Karpas-422 (cell line): ENCODE measurements around the gene SLC16A4. TPM values are rescaled to one million over a fixed set of nuclear protein-coding genes. Genes with fewer than 3 reads are reported as not detected.

Experiments used
- DNase-seq: peaks from one replicate; pipeline ENCODE4 v3.0.0-alpha.2; 2015
- H2AFZ ChIP-seq: fragments of 200-600 bp; sonication (generic); 2 replicates; pipeline ENCODE4 v1.6.1; 2014; ENCODE audit warnings: antibody characterized with exemption, low read length, mixed read lengths
- H3K27ac ChIP-seq: fragments of 200-600 bp; sonication (generic); 2 replicates; pipeline ENCODE4 v1.5.1; 2014; ENCODE audit warnings: mild to moderate bottlenecking, low read length, moderate library complexity
- H3K27me3 ChIP-seq: fragments of 200-600 bp; sonication (generic); 2 replicates; pipeline ENCODE4 v1.6.1; 2014; ENCODE audit warnings: low read length, mixed read lengths
- H3K36me3 ChIP-seq: fragments of 200-600 bp; sonication (generic); 2 replicates; pipeline ENCODE4 v1.6.1; 2014; ENCODE audit warnings: low read length, mixed read lengths; ENCODE audit not compliant: insufficient read depth
- H3K4me1 ChIP-seq: fragments of 200-600 bp; sonication (generic); 2 replicates; pipeline ENCODE4 v1.6.1; 2014; ENCODE audit warnings: mild to moderate bottlenecking, low read length, mixed read lengths
- H3K4me2 ChIP-seq: fragments of 200-600 bp; sonication (generic); 2 replicates; pipeline ENCODE4 v1.6.1; 2014; ENCODE audit warnings: low read length, low read depth, mild to moderate bottlenecking; ENCODE audit not compliant: poor library complexity, severe bottlenecking
- H3K4me3 ChIP-seq: fragments of 200-600 bp; sonication (generic); 2 replicates; pipeline ENCODE4 v1.5.1; 2014; ENCODE audit warnings: mild to moderate bottlenecking, antibody characterized with exemption, low read length, mixed read lengths
- H3K79me2 ChIP-seq: fragments of 200-600 bp; sonication (generic); 2 replicates; pipeline ENCODE4 v1.6.1; 2014; ENCODE audit warnings: mild to moderate bottlenecking, low read length, mixed read lengths
- H3K9ac ChIP-seq: fragments of 200-600 bp; sonication (generic); 2 replicates; pipeline ENCODE4 v1.6.0; 2014; ENCODE audit warnings: low read length
- H3K9me2 ChIP-seq: fragments of 200-600 bp; sonication (generic), shearing (Covaris generic); replicated peaks from 2 replicates; pipeline ENCODE4 v1.6.0; 2014; ENCODE audit warnings: mild to moderate bottlenecking, low read length, moderate library complexity; ENCODE audit not compliant: insufficient read depth
- H3K9me3 ChIP-seq: fragments of 300-700, 200-600 bp; sonication (generic); 2 replicates; pipeline ENCODE4 v1.6.1; 2014; ENCODE audit warnings: low read length, mixed read lengths
- H4K20me1 ChIP-seq: fragments of 200-600 bp; sonication (generic); 2 replicates; pipeline ENCODE4 v1.6.1; 2014; ENCODE audit warnings: mild to moderate bottlenecking, antibody characterized with exemption, low read length, low read depth; ENCODE audit not compliant: insufficient read depth
- total RNA-seq: library from RNA; depleted of rRNA; stranded (reverse); fragments of >200 nt; shearing (Covaris generic); gene quantifications from 2 replicates; pipeline ENCODE4 v1.2.3, GENCODE V29; 2014; ENCODE audit warnings: low replicate concordance

SLC16A4 gene
- total RNA-seq, 1 experiment from 2014 or later = 116 TPM

DNA sequence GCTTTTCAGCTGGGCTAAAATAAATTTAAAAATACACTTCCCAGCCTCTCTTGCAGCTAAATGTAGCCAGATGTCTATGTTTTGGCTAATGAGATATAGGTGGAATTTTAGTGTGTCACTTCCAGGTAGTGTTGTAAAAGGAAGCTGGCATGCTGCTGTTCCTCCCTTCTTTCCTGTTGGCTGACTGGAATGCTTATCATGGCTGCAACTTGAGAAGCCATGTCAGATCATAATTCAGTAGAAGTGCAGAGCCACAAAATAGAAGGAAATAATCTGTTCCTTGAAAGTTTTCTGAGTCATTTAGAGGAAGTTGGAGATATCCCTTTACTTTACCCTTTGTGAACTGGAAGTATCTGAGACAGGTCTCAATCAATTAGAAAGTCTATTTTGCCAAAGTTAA is 62.6 kb downstream of the SLC16A4 start:
- DNase-seq = no peak
- Histone ChIP-seq H2AFZ (no peak overlapping the region), H3K4me3 (no peak overlapping the region), H3K79me2 (no peaks in the 10 kb centered on the region), H4K20me1 (no peaks in the 10 kb centered on the region), H3K4me1 (no peaks in the 10 kb centered on the region), H3K9me3 (no peaks in the 10 kb centered on the region), H3K9me2 (no peaks in the 10 kb centered on the region), H3K27ac (no peak overlapping the region), H3K27me3 (no peaks in the 10 kb centered on the region), H3K9ac (no peak overlapping the region), H3K36me3 (no peaks in the 10 kb centered on the region), H3K4me2 (no peak overlapping the region)

DNA sequence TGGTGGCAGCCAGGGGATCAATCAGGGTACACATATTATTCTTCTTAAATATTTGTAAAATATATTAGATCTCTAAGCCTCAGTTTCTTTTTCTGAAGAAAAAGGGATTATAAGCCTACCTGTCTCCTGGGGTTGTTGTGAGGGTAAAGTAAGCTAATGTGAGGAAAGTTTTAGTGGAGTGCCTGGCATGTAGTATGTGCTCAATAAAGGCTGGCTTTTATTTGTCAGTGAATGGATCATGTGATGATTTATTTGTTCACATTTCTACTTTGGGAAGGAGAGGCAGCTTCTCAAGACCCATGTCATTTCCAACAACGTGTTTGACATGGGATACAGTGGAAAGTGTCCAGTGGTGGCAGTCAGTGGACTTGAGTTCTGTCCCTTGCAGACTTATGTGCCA is 64.0 kb downstream of the SLC16A4 start:
- Histone ChIP-seq H3K79me2 (no peaks in the 10 kb centered on the region), H4K20me1 (no peaks in the 10 kb centered on the region), H3K4me1 (no peaks in the 10 kb centered on the region), H3K27me3 (no peaks in the 10 kb centered on the region), H3K9me2 (no peaks in the 10 kb centered on the region), H3K36me3 (no peaks in the 10 kb centered on the region), H3K9ac (no peak overlapping the region), H3K27ac (no peak overlapping the region), H3K9me3 (no peaks in the 10 kb centered on the region), H3K4me3 (no peak overlapping the region), H2AFZ (no peak overlapping the region), H3K4me2 (no peak overlapping the region)
- no peak for DNase-seq

GRCh38 chr1:110324667-110325066 is 66.2 kb downstream of the SLC16A4 start:
- H3K4me1 ChIP-seq = no peaks in the 10 kb centered on the region
- no peak overlapping the region for H3K4me3 ChIP-seq
- H3K36me3 ChIP-seq = no peaks in the 10 kb centered on the region
- DNase-seq = no peak
- H3K9me2 ChIP-seq = no peaks in the 10 kb centered on the region
- H3K9me3 ChIP-seq = no peaks in the 10 kb centered on the region
- H4K20me1 ChIP-seq = no peaks in the 10 kb centered on the region
- H3K9ac ChIP-seq = no peak overlapping the region
- no peak overlapping the region for H3K27ac ChIP-seq
- no peak overlapping the region for H3K4me2 ChIP-seq
- no peaks in the 10 kb centered on the region for H3K27me3 ChIP-seq
- no peaks in the 10 kb centered on the region for H3K79me2 ChIP-seq
- no peak overlapping the region for H2AFZ ChIP-seq

DNA sequence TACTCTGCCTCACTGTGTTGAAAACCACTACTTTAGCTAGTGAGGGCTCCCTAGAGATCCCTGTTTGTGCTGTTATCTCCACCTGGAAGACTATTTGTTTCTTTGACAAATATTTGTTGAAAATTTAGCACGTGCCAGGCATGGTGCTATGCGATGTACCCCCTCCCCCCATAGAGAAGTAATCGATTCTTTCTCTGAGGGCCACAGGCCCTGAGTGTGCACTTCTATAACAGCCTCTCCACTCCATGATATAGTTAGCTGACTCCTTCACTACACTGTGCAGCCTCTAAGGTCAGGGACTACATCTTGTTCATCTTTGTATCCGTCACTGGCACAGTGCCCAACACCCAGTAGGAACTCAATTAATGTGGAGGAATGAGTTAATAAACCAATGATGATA is 69.0 kb downstream of the SLC16A4 start:
- Histone ChIP-seq H3K27ac (no peak overlapping the region), H3K4me1 (no peaks in the 10 kb centered on the region), H3K9ac (no peak overlapping the region), H3K4me2 (no peak overlapping the region), H3K36me3 (no peaks in the 10 kb centered on the region; the same call in 1 of the 2 replicates), H3K9me3 (no peaks in the 10 kb centered on the region), H3K4me3 (no peak overlapping the region), H2AFZ (no peak overlapping the region), H4K20me1 (no peaks in the 10 kb centered on the region), H3K79me2 (no peaks in the 10 kb centered on the region), H3K9me2 (no peaks in the 10 kb centered on the region), H3K27me3 (no peaks in the 10 kb centered on the region)
- no peak for DNase-seq

DNA sequence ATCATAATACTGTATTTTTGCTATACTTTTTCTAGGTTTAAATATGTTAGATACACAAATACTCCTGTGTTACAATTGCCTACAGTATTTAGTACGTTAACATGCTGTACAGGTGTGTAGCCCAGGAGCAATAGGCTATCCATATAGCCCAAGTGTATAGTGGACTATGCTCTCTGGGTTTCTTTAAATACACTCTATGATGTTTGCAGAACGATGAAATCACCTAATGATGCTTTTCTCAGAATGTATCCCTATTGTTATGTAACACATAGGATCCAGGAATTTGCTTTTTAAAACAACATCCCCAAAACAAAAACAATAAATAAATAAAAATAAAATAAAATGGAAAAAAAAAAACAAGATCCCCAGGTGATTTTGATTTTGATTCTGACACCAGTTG is 69.8 kb downstream of the SLC16A4 start:
- no peak overlapping the region for H2AFZ ChIP-seq
- H3K79me2 ChIP-seq = no peaks in the 10 kb centered on the region

DNA sequence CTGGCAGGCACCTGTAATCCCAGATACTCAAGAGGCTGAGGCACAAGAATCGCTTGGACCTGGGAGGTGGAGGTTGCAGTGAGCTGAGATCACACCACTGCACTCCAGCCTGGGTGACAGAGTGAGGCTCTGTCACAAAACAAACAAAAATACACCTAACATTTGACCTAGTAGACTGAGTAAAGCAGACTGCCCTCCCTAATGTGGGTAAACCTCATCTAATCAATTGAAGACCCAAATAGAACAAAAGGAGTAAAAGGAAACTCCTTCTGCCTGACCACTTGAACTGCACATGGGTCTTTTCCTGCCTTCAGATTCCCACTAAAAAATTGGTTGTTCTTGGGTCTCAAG is 70.7 kb downstream of the SLC16A4 start:
- Histone ChIP-seq H2AFZ (no peak overlapping the region), H3K9me2 (no peaks in the 10 kb centered on the region), H3K36me3 (no peaks in the 10 kb centered on the region; the same call in 1 of the 2 replicates), H3K27me3 (no peaks in the 10 kb centered on the region), H3K9me3 (no peaks in the 10 kb centered on the region), H3K4me1 (no peaks in the 10 kb centered on the region), H4K20me1 (no peaks in the 10 kb centered on the region), H3K27ac (no peak overlapping the region), H3K9ac (no peak overlapping the region), H3K4me3 (no peak overlapping the region), H3K79me2 (no peaks in the 10 kb centered on the region), H3K4me2 (no peak overlapping the region)
- DNase-seq = no peak

More for the DNA sequence above, 69.8 kb downstream of the SLC16A4 start:
- no peak overlapping the region for H3K9ac ChIP-seq
- H3K4me2 ChIP-seq = no peak overlapping the region
- no peaks in the 10 kb centered on the region for H3K9me2 ChIP-seq
- no peak for DNase-seq
- H3K27me3 ChIP-seq = no peaks in the 10 kb centered on the region
- no peaks in the 10 kb centered on the region for H3K4me1 ChIP-seq
- no peaks in the 10 kb centered on the region; the same call in 1 of the 2 replicates for H3K36me3 ChIP-seq
- no peak overlapping the region for H3K4me3 ChIP-seq
- no peak overlapping the region for H3K27ac ChIP-seq
- no peaks in the 10 kb centered on the region for H3K9me3 ChIP-seq
- H4K20me1 ChIP-seq = no peaks in the 10 kb centered on the region

DNA sequence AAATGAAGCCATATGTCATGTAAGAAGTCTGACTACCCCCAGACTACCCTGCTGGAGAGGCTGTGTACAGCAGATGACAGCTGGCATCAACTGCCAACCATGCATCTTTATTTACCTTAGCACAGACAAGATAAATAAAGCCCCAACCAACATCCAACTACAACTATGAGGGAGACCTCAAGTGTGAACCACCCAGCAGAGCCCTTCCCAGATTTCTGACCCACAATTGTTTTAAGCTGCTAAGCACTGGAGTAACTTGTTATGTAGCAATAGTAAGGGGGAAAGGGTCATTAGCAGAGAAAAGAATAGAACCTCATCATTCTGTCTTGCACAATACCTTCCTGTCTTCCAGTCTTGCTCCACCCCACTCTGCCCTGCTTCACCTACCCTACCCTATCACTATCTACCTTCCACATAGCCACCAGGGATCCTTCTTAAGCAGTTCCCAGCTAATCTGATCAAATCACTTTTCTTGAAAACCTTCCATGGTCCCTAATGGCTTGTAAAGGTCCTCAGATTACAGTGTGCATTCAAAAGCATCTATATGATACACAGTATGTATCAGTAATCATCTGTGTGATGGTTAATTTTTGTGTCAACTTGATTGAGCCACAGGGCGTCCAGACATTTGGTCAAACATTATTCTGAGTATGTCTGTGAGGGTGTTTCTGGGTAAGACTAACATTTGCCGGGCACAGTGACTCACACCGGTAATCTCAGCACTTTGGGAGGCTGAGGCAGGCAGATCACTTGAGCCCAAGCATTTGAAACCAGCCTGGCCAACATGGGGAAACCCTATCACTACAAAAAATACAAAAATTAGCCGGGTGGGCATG is 71.3 kb downstream of the SLC16A4 start:
- Histone ChIP-seq H3K27me3 (no peaks in the 10 kb centered on the region), H3K9ac (no peak overlapping the region), H3K4me3 (no peak overlapping the region), H3K9me3 (no peaks in the 10 kb centered on the region), H3K4me1 (no peaks in the 10 kb centered on the region), H2AFZ (no peak overlapping the region), H3K4me2 (no peak overlapping the region), H3K36me3 (no peaks in the 10 kb centered on the region; the same call in 1 of the 2 replicates), H3K9me2 (no peaks in the 10 kb centered on the region), H4K20me1 (no peaks in the 10 kb centered on the region), H3K79me2 (no peaks in the 10 kb centered on the region), H3K27ac (no peak overlapping the region)
- no peak for DNase-seq

DNA sequence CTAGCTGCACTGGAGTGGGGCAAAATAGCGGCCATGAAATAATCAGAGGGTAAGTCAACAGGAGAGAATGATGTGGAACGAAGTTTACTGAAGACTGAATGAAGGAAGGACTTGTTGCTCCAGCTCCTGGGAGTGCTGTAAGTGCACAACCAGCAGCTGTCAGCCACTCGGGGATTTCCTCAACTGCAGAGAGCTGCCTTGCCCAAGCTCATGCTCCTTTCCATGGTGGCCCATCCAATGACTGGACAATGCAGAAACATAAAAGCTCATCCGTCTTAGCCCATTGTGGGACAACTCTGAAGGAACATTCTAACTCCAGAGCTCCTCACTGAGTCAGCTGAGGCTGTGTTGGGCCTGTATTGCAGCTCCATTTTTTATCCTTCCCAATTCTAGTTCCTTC is 72.8 kb downstream of the SLC16A4 start:
- Histone ChIP-seq H3K79me2 (no peaks in the 10 kb centered on the region), H3K4me1 (no peaks in the 10 kb centered on the region), H3K36me3 (no peaks in the 10 kb centered on the region; the same call in 1 of the 2 replicates), H3K9me3 (no peaks in the 10 kb centered on the region), H3K4me2 (no peak overlapping the region), H2AFZ (no peak overlapping the region), H3K9me2 (no peaks in the 10 kb centered on the region), H3K27me3 (no peaks in the 10 kb centered on the region), H3K4me3 (no peak overlapping the region), H3K27ac (no peak overlapping the region), H3K9ac (no peak overlapping the region), H4K20me1 (no peaks in the 10 kb centered on the region)
- DNase-seq = no peak
